SK-N-SH (cell line): ENCODE results near the gene OGFRL1.

Experiments used
- EP300 ChIP-seq, 2 experiments: IDR thresholded peaks; 2 replicates each; pipeline versions ENCODE4 v1.4.0 to v1.6.1; 2012; ENCODE audit warnings: borderline replicate concordance in 1 of 2, low read depth in 1 of 2, low read length in 1 of 2
- TF ChIP-seq, protein P1 (sequence below): IDR thresholded peaks from 2 replicates; pipeline ENCODE4 v1.6.1; 2012; ENCODE audit warnings: mild to moderate bottlenecking, low read depth, low read length, moderate library complexity
- TF ChIP-seq, protein P2 (sequence below): fragments of 200-600 bp; sonication (generic); IDR thresholded peaks from 2 replicates; pipeline ENCODE4 v1.6.1; 2017; ENCODE audit warnings: antibody characterized with exemption, mild to moderate bottlenecking, moderate library complexity

DNA sequence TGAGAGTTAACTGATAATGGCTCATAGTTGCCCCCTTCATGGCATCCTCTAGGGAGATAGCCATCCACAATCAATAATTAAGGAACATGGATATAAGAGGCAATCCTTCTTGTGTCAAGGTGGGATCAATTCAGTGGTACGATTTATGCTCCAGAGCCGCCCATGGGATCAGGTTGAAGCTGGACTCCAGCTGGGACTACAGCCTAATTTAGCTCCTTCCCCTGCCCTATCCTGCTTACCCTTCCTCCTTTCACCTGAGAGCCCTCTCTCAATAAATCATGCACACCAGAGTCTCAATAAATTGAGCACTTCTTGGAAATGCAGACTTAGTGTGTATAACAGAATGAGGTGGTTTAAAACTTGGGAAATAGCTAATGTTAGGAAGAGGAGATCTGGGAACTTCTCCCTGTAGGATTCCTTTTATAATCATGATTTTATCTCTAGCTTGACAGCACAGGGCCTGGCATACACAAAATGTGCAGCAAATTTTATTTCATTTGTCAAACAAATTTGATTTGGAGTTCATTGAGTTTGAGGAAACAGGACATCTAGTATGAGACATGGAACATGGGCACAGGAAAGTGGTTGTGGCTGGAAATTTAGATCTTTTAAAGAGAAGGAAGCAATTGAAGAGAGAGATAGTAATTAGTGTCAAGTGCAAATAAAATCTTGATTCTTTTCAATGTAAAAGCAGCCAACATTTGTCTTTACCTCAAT is 28.6 kb upstream of the OGFRL1 start:
- TF ChIP-seq, protein P1, sequence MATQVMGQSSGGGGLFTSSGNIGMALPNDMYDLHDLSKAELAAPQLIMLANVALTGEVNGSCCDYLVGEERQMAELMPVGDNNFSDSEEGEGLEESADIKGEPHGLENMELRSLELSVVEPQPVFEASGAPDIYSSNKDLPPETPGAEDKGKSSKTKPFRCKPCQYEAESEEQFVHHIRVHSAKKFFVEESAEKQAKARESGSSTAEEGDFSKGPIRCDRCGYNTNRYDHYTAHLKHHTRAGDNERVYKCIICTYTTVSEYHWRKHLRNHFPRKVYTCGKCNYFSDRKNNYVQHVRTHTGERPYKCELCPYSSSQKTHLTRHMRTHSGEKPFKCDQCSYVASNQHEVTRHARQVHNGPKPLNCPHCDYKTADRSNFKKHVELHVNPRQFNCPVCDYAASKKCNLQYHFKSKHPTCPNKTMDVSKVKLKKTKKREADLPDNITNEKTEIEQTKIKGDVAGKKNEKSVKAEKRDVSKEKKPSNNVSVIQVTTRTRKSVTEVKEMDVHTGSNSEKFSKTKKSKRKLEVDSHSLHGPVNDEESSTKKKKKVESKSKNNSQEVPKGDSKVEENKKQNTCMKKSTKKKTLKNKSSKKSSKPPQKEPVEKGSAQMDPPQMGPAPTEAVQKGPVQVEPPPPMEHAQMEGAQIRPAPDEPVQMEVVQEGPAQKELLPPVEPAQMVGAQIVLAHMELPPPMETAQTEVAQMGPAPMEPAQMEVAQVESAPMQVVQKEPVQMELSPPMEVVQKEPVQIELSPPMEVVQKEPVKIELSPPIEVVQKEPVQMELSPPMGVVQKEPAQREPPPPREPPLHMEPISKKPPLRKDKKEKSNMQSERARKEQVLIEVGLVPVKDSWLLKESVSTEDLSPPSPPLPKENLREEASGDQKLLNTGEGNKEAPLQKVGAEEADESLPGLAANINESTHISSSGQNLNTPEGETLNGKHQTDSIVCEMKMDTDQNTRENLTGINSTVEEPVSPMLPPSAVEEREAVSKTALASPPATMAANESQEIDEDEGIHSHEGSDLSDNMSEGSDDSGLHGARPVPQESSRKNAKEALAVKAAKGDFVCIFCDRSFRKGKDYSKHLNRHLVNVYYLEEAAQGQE: no peak
- TF ChIP-seq, protein P2, sequence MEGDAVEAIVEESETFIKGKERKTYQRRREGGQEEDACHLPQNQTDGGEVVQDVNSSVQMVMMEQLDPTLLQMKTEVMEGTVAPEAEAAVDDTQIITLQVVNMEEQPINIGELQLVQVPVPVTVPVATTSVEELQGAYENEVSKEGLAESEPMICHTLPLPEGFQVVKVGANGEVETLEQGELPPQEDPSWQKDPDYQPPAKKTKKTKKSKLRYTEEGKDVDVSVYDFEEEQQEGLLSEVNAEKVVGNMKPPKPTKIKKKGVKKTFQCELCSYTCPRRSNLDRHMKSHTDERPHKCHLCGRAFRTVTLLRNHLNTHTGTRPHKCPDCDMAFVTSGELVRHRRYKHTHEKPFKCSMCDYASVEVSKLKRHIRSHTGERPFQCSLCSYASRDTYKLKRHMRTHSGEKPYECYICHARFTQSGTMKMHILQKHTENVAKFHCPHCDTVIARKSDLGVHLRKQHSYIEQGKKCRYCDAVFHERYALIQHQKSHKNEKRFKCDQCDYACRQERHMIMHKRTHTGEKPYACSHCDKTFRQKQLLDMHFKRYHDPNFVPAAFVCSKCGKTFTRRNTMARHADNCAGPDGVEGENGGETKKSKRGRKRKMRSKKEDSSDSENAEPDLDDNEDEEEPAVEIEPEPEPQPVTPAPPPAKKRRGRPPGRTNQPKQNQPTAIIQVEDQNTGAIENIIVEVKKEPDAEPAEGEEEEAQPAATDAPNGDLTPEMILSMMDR: no peak
- TF ChIP-seq EP300 (IDR thresholded peaks at IDR 0.05; ENCODE audit: borderline replicate concordance in 1 of 2, low read depth in 1 of 2, low read length in 1 of 2): peak in 1 of 2 experiments; percentile 87; a peak in 2 of 4 replicates
